NCI-H1436 treated with DMSO at 0.1 percent for 48 hours (cell line): ENCODE results near the gene CDA.

Source experiments
- DNase-seq: peaks from one replicate; lab custom pipeline; 2025; lab: John Stamatoyannopoulos, UW

Gene CDA

GRCh38 chr1:20588634-20589225, at the start of gene CDA:
Gene CDA (plus strand): TSS chr1:20589097. CDS start chr1:20589130, 33 bp downstream.
- no peak for DNase-seq

DNA sequence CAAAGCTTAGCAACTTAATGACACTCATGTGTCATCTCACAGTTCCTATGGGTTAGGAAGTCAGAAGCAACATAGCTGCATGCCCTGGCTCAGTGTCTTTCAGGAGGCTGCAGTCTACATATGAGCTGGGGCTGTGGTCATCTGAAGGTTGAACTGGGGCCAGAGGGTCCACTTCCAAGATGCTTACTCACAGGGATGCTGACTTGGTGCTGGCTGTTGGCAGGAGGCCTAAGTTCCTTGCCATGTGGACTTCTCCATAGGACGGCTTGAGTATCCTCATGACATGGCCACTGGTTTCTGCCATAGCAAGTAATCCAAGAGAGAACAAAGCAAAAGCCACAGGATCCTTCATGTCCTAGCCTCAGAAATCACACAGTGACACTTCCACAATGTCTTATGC, 48.6 kb upstream of the CDA start:
- DNase-seq = no peak

DNA sequence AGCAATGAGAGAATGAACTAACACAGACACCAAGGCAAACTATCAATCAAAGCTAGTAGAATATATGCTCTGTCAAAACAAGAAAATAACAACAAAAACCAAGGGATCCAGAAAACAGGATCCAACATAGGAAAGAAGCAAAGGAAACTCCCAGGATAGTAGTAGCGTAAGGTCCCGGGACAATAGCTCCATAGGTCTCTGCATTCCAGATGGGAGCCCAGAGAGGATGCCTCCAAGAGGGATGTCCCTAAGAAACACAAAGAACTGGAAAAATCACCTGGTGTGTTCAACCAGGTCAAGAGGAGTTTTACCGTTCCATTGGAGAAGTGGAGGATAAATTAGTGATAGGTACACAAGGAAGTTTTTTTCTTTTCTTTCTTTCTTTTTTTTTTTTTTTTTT, 42.3 kb upstream of the CDA start:
- DNase-seq = no peak

- no peak for DNase-seq
Measured at GRCh38 chr1:20551161-20551560, 37.7 kb upstream of the CDA start.

- DNase-seq = no peak
Measured at GRCh38 chr1:20551945-20552727, 36.8 kb upstream of the CDA start, which contains the start of gene FAM43B. Gene FAM43B (plus strand): TSS chr1:20552573. CDS start chr1:20552974, 401 bp downstream.

- no peak for DNase-seq
Measured at GRCh38 chr1:20552728-20553445, 36.0 kb upstream of the CDA start.

GRCh38 chr1:20555025-20555757, 33.7 kb upstream of the CDA start:
- DNase-seq = no peak

DNA sequence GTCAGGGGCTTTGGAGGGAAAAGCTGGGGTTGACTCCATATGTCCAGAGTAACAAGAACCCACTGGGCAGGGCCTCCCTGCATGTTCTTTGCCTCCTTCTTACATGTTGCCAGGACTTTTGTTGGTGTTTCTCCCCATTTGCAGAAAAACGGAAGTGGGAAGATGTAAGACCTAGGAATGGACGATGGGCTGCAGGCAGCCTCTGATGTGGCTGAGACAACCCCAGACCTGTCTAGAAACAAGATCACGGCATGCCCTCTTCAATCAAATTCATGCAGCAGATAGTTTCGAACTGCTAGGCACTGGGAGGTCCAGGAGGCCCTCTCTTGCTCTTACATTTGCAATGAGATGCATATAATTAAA, 33.2 kb upstream of the CDA start:
- no peak for DNase-seq

GRCh38 chr1:20558191-20558590, 30.7 kb upstream of the CDA start:
- no peak for DNase-seq

DNA sequence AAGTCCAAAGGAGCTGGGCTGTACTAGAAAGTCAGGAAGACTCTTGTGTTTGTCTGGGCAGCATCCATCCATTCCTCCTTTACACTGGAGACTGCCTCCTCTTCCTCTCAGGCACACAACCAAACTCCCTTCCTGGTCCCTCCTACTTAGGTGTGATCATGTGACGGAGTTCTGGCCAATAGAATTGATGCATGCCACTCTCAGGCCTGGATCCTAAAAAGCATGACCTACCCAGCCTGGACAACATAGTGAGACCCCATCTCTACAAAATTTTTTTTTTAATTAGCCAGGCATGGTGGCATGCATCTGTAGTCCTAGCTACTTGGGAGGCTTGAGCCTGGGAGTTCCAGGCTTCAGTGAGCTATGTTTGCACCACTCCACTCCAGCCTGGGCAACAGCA, 27.9 kb upstream of the CDA start:
- DNase-seq = no peak

- DNase-seq = no peak
Measured at GRCh38 chr1:20565234-20565633, 23.7 kb upstream of the CDA start.

GRCh38 chr1:20569523-20570098, 19.3 kb upstream of the CDA start:
- DNase-seq = no peak

DNA sequence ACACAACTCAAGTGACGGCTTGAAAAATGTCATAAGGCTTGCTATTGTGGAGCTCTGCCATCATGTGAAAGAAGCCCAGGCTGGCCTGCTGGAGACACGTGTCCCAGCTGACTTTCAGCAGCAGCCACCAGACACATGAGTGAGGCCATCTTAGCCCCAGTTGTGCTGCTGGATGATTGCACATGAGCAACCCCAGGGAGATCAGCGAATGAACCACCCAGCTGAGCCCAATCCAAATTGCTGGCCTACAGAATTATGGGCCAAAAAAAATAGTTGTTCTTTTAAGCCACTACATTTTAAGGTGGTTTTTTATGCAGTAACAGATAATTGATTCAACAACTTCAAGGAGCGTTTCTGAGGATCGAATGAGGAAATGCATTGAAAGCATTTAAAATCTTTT, 17.5 kb upstream of the CDA start:
- no peak for DNase-seq

- DNase-seq = no peak
Measured at GRCh38 chr1:20573987-20574386, 14.9 kb upstream of the CDA start.

GRCh38 chr1:20574686-20575540, 14.0 kb upstream of the CDA start:
- no peak for DNase-seq

GRCh38 chr1:20575541-20576336, 13.2 kb upstream of the CDA start:
- no peak for DNase-seq

DNA sequence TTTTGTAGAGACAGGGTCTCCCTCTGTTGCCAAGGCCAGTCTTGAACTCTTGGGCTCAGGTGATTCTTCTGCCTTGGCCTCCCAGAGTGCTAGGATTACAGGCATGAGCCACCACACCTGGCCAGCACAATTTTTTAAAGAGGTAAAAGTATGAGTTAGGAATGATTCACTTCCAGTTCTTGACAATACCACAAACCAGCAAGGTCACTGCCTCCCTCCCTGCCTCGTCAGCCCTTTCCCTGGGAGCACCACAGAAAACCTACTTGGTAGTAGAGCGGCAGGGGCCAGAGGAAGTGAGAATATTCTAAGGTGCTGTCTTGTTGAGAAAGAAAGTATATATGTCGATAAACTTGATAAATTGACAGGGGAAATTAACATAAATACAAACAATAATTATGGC, 10.8 kb upstream of the CDA start:
- no peak for DNase-seq

- DNase-seq = no peak
Measured at GRCh38 chr1:20578721-20579395, 10.0 kb upstream of the CDA start.

DNA sequence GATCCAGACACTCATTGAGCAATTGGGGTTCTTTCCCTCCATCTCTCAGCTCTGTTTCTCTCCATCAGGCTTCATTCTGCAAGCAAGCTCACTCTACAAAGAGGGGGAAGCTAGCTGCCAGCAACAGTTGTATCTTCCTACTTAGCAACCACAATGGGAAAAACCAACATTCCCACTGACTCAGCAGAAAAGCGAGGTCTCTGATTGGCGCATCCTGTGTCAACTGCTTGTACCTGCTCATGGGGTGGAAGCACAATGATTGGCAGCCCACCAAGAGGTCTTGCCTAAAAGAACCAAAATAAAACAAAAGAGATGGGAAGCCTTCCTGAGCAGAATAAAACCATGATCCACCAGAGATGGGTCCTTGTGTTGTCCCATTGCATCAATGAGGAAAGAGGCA, 4.0 kb upstream of the CDA start:
- no peak for DNase-seq
